GM10266 (cell line): ENCODE data around the gene FHAD1.

Experiments
- DNase-seq: peaks from one replicate; pipeline ENCODE4 v3.0.0; 2012; ENCODE audit errors: extremely low spot score
- CTCF ChIP-seq: IDR thresholded peaks from 2 replicates; pipeline ENCODE4 v1.5.1; 2012; ENCODE audit warnings: mild to moderate bottlenecking, low read depth; ENCODE audit not compliant: control insufficient read depth, insufficient read depth; ENCODE audit errors: missing control alignments

FHAD1 gene

DNA sequence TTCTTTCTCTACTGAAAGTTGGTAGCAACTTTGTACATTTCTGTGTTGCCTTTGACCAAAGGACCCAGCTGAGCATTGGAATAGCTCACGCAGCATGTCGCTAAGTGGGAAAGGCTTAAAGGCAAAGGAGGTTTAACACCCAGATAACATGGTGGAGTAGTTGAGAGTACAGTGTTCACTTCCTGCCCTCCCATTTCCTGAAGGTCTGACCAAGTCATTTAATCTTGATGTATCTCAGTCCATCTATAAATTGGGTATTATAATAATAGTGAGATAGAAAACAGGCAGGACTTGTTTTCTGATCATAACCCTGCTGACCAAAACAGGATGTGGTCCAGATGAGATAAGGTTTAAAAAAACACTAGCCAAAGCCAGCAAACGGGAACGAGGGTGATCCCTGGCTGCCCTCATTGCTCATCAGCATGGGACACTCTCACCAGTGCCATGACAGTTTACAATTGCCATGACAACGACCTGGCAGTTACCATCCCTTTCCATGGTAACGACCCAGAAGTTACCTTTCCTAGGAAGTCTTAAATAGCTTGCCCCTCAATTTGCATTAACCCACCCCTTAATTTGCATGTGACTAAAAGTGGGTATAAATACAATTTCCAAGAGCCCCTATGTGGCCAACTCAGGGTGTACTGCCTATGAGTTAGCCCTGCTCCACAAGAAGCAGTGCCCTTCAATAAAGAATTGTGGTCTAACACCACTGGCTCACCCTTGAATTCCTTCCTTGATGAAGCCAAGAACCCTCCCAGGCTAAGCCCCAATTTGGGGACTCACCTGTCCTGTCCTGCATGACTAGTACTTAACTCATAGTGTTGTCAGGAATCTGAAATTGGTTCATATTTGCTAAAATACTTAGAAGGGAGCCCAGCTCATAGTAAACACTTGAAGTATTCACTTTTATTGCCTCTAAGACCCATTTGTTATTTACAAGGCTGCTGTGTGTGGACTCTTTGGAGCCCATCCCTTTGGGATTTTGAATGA is 28.4 kb upstream of the FHAD1 start:
- no peak for DNase-seq
- TF ChIP-seq CTCF: no peak

GRCh38 chr1:15219280-15220023 is 27.6 kb upstream of the FHAD1 start:
- no peak for DNase-seq
- no peak for TF ChIP-seq CTCF

- no peak for DNase-seq
- no peak for TF ChIP-seq CTCF
Measured at GRCh38 chr1:15220024-15220392, 27.0 kb upstream of the FHAD1 start.

- no peak for TF ChIP-seq CTCF
- DNase-seq: no peak
Measured at GRCh38 chr1:15220825-15221431, 26.1 kb upstream of the FHAD1 start.

DNA sequence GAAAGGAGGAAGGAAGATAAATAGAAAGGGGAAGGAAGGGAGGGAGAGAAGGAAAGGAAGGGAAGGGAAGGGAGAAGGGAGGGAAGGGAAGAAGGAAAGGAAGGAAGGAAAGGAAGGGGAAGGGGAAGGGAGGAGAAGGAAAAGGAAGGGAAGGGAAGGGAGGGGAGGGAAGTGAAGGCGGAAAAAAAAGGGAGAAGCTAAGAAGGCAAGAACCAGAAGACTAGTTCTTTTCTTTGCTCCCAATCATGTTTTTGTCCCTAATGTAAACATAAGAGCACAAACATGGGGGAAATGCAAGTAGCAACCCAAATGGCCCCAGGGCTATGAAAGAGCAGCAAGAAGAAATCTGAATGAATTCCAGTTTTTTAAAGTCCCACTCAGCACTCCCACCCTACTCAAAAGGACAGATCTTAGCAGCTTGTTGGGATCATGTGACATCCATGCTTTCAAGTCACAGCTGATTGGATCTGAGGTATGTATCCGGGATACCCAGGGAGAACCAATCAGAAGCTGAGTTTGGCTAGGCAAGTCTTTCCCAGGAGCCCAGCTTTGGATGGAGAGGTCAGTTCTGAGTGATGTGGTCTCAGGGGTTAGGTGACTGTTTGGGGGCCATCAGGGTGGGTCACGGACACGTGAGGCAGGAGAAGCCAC is 24.2 kb upstream of the FHAD1 start:
- TF ChIP-seq CTCF: no peak
- DNase-seq: no peak

- TF ChIP-seq CTCF: no peak
- DNase-seq: no peak
Measured at GRCh38 chr1:15224259-15224869, 22.7 kb upstream of the FHAD1 start.
